GM12873 (cell line): ENCODE data around the gene LUC7L.

Experiments used
- TF ChIP-seq, protein P1 (sequence below): IDR thresholded peaks from 2 replicates; pipeline ENCODE4 v1.5.1; 2012; ENCODE audit warnings: low read depth, mild to moderate bottlenecking, moderate library complexity, low read length, control low read depth; ENCODE audit not compliant: insufficient read depth; ENCODE audit errors: missing control alignments

The LUC7L gene

GRCh38 chr16:247027-247426 lies 17.8 kb upstream of the LUC7L start:
- TF ChIP-seq, protein P1, sequence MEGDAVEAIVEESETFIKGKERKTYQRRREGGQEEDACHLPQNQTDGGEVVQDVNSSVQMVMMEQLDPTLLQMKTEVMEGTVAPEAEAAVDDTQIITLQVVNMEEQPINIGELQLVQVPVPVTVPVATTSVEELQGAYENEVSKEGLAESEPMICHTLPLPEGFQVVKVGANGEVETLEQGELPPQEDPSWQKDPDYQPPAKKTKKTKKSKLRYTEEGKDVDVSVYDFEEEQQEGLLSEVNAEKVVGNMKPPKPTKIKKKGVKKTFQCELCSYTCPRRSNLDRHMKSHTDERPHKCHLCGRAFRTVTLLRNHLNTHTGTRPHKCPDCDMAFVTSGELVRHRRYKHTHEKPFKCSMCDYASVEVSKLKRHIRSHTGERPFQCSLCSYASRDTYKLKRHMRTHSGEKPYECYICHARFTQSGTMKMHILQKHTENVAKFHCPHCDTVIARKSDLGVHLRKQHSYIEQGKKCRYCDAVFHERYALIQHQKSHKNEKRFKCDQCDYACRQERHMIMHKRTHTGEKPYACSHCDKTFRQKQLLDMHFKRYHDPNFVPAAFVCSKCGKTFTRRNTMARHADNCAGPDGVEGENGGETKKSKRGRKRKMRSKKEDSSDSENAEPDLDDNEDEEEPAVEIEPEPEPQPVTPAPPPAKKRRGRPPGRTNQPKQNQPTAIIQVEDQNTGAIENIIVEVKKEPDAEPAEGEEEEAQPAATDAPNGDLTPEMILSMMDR, result no peak

- TF ChIP-seq, protein P1, result no peak
Observed at GRCh38 chr16:245105-245504, 15.9 kb upstream of the LUC7L start.

- TF ChIP-seq, protein P1, result no peak
Observed at GRCh38 chr16:243348-243747, 14.1 kb upstream of the LUC7L start.

DNA sequence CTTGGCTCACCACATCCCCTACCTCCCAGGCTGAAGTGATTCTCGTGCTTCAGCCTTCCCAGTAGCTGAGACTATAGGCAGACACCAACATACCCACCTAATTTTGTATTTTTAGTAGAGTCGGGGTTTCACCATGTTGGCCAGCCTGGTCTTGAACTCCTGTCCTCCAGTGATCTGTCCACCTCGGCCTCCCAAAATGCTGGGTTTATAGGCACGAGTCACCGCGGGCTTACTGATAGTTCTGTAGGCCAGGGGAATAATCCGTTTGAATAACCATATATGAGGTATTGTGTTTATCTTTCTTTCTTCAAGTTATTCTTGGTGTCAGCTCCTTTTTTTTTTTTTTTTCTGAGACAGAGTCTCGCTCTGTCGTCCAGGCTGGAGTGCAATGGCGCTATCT lies 13.0 kb upstream of the LUC7L start:
- TF ChIP-seq, protein P1, result no peak

DNA sequence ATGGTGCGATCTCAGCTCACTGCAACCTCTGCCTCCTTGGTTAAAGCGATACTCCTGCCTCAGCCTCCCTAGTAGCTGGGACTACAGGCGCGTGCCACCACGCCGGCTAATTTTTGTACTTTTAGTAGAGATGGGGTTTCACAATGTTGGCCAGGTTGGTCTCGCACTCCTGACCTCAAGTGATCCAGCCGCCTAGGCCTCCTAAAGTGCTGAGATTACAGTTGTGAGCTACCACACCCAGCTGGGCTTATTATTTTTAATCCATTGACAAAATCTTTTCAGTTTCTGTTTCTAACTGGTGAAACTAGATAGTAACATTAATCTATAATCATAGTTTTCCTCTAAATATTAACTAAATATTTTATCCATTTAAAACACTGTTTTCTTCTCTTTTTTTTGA lies 11.3 kb upstream of the LUC7L start:
- TF ChIP-seq, protein P1, result no peak

- TF ChIP-seq, protein P1, result no peak
Observed at GRCh38 chr16:239948-240277, 10.7 kb upstream of the LUC7L start.

GRCh38 chr16:234468-235305 lies 5.4 kb upstream of the LUC7L start, which contains the start of gene FAM234A:
Gene FAM234A, plus strand, starts transcription at chr16:234821. Its CDS starts 19,593 bp downstream, at chr16:254414.
- TF ChIP-seq, protein P1, result peak; percentile 64
